ENCODE measurements around the gene LRP3. TPM values are rescaled to one million over a fixed set of nuclear protein-coding genes. Genes with fewer than 3 reads are reported as not detected.

LRP3 gene
- total and polyA plus RNA-seq, 9 donors, result 1.2 to 138 (median 82.7) TPM

- H3K4me3 ChIP-seq, result no peak overlapping the region
- intact Hi-C loops (cut with DNase I), result no loop called here
- no peak overlapping the region for H3K27ac ChIP-seq
- 46 to 50% (median 47%) methylated on average over 18 of the region's 18 CpGs for WGBS, 3 donors
- H3K36me3 ChIP-seq, result no peaks in the 10 kb centered on the region
- no peak for TF ChIP-seq POLR2A (IDR thresholded peaks at IDR 0.05)
- H3K9me3 ChIP-seq, result peaks cover 0 to 8% of the 10 kb centered on the region in 2 donors
- H3K27me3 ChIP-seq, result peaks cover 2% of the 10 kb centered on the region
- H3K4me1 ChIP-seq (ENCODE audit: insufficient read depth), result no peaks in the 10 kb centered on the region
- DNase-seq, result no peak
Observed at GRCh38 chr19:33224694-33225457, 30.7 kb downstream of the LRP3 start.

GRCh38 chr19:33225458-33225926, 31.4 kb downstream of the LRP3 start, which contains the start of gene SLC7A10:
Gene SLC7A10, minus strand, starts transcription at chr19:33225850. Its CDS starts 147 bp downstream, at chr19:33225703.
- H3K36me3 ChIP-seq, result no peaks in the 10 kb centered on the region
- H3K9me3 ChIP-seq, result peaks cover 0 to 8% of the 10 kb centered on the region in 2 donors
- TF ChIP-seq EP300 (IDR thresholded peaks at IDR 0.05), result no peak
- no peak for TF ChIP-seq CTCF (IDR thresholded peaks at IDR 0.05)
- no peak for TF ChIP-seq POLR2A (IDR thresholded peaks at IDR 0.05)
- no peak within 1 kb of the TSS for H3K4me3 ChIP-seq
- DNase-seq, result no peak
- intact Hi-C loops (cut with DNase I), result no loop called here
- no peak within 1 kb of the TSS for H3K27ac ChIP-seq
- no peaks in the 10 kb centered on the region for H3K4me1 ChIP-seq (ENCODE audit: insufficient read depth)
- H3K27me3 ChIP-seq, result peaks cover 2% of the 10 kb centered on the region
- 1 to 2% (median 1%) methylated on average over 10 to 62 of the region's 62 CpGs for WGBS, 3 donors

- H3K4me3 ChIP-seq, result no peak overlapping the region
Observed at GRCh38 chr19:33226550-33227241, 32.6 kb downstream of the LRP3 start.

GRCh38 chr19:33227242-33227650, 33.1 kb downstream of the LRP3 start:
- DNase-seq, result no peak
- TF ChIP-seq CTCF (IDR thresholded peaks at IDR 0.05) (no peak), POLR2A (IDR thresholded peaks at IDR 0.05) (no peak), EP300 (IDR thresholded peaks at IDR 0.05) (no peak)
- Histone ChIP-seq H3K9me3 (peaks cover 0 to 8% of the 10 kb centered on the region in 2 donors), H3K36me3 (no peaks in the 10 kb centered on the region), H3K4me1 (ENCODE audit: insufficient read depth) (no peaks in the 10 kb centered on the region), H3K27ac (no peak overlapping the region), H3K4me3 (no peak overlapping the region), H3K27me3 (peaks cover 2% of the 10 kb centered on the region)
- WGBS, 3 donors, result 22 to 24% (median 23%) methylated on average over 16 to 18 of the region's 18 CpGs
- intact Hi-C loops (cut with DNase I), result no loop called here

More at GRCh38 chr19:33226550-33227241, 32.6 kb downstream of the LRP3 start:
- Histone ChIP-seq H3K27ac (no peak overlapping the region), H3K9me3 (peaks cover 0 to 8% of the 10 kb centered on the region in 2 donors), H3K36me3 (no peaks in the 10 kb centered on the region), H3K4me1 (ENCODE audit: insufficient read depth) (no peaks in the 10 kb centered on the region), H3K27me3 (peaks cover 2% of the 10 kb centered on the region)
- no peak for TF ChIP-seq EP300 (IDR thresholded peaks at IDR 0.05)
- no peak for DNase-seq
- intact Hi-C loops (cut with DNase I), result no loop called here
- WGBS, 3 donors, result 2 to 4% (median 2%) methylated on average over 56 to 66 of the region's 66 CpGs

- Histone ChIP-seq H3K4me1 (ENCODE audit: insufficient read depth) (no peaks in the 10 kb centered on the region), H3K27ac (no peak overlapping the region), H3K36me3 (no peaks in the 10 kb centered on the region), H3K4me3 (no peak overlapping the region), H3K9me3 (peaks cover 0 to 8% of the 10 kb centered on the region in 2 donors), H3K27me3 (peaks cover 2% of the 10 kb centered on the region)
- intact Hi-C loops (cut with DNase I), result no loop called here
- no peak for DNase-seq
- no peak for TF ChIP-seq EP300 (IDR thresholded peaks at IDR 0.05)
- no peak for TF ChIP-seq CTCF (IDR thresholded peaks at IDR 0.05)
- no peak for TF ChIP-seq POLR2A (IDR thresholded peaks at IDR 0.05)
- 89 to 96% (median 96%) methylated on average over 1 of the region's 1 CpG for WGBS, 3 donors
Observed at GRCh38 chr19:33227870-33228599, 33.9 kb downstream of the LRP3 start.

Measured in ovary (tissue), 9 donors.